HG03469 (cell line): ENCODE measurements around the gene DDX24.
A peak's percentile ranks its signal among the peaks of the same experiment; 100 is the strongest.
"Not testable (repeated sequence)": the region's sequence is repeated elsewhere in the genome, so short reads cannot be mapped to it uniquely, and the experiment has no call there.

Source experiments
- ATAC-seq: cut with Tn5 transposase; IDR thresholded peaks from one replicate; pipeline ENCODE4 v1.9.1; 2021; ENCODE audit warnings: mild to moderate bottlenecking, moderate library complexity, moderate number of reproducible peaks; ENCODE audit not compliant: unreplicated experiment

Gene DDX24

DNA sequence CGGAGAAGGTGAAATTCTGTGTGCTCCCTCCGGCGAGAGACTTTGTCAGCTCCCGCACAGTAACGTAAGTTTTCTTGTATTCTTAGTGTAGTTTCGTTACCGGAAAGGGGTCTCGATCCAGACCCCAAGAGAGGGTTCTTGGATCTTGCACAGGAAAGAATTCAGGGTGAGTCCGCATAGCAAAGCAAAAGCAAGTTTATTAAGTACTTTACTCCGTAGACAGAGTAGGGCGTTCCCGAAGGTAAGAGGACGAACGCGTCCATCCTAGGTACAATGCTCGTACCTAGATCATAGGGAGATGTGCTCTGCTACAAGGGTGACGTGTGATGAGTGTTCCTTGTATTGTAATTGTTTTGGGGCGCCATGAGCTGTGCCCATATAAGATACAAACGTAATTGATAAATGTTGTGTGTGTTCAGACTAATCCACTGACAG, 401 bp upstream of the DDX24 start:
- ATAC-seq = peak; percentile 6

DNA sequence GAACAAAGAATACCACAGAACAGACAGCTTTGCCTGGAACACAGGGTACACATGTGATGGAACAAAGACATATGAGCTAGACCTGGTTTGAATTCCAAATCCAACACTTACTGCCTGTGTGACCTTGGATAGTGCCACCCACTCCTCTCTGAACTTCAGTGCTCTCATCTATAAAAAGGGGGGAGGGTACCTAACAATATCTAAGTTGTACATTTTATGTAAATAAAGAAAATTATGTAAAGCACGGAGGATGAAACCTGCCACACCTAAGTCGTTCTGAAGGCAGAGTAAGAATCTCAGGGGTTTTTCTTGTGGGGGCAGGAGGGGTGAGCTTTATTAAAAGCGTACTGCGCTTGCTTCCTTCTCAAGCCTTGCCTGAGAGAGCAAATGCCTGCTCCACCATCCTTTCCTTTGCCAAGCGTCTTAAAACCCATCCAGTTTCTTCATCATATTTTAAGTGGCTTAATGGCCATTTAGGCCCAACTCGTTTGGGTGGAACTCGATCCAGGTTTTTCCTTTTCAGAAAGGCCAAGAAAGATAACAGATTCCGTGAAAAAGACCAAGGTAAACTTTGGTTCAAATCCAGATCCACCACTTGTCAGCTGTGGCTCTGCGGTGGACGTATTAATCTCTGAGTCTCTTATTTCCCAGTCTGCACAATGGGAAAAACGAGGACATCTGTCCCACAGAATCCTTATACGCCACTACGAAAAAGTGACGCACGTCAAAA, 946 bp downstream of the DDX24 start:
- peak; percentile 4 for ATAC-seq

DNA sequence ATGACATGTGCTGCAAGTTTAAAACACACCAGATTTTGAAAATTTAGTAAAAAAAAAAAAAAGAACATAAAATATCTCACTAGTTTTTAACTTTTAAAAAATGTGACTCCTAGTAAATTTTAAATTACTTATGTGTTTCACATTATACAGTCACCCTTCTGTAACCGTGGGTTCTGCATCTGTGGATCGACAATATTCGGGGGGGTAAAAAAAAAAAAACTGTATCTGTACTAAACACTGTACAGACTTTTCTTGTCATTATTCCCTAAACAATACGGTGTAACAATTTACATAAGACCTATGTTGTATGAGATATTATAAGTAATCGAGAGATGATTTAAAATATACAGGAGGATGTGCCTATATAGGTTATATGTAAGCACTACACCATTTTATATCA, 3.2 kb downstream of the DDX24 start:
- ATAC-seq = no peak

DNA sequence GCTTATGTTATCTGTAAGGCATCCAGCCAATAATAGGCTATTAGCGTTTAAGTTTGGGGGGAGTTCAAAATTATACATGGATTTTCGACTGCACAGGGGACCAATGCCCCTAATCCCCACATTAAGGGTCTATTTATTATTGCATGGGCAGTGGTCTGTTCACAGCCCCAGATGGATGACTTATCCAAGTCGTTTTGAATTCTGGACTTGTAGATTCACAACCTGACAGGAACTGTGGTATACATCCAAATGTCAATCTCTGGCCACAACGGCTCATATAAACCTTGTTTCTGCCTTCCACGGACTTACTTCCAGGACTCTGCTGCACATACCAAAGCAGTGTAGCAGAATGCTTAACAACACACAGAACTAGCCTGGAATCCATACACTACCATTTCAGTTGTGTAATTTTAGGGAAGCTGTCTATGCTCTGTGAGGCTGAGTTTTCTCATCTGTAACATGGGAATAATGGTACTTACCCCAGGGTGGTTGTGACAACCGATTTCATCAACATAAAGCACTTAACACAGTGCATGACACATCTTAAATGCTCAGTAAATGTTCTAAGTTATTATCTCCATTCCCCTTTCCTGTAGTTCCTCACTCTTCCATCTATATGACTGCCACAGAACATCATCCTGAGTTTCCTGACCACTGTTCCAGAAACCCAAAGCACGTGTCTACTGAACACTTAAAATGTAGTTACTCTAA, 3.7 kb downstream of the DDX24 start:
- ATAC-seq = no peak

DNA sequence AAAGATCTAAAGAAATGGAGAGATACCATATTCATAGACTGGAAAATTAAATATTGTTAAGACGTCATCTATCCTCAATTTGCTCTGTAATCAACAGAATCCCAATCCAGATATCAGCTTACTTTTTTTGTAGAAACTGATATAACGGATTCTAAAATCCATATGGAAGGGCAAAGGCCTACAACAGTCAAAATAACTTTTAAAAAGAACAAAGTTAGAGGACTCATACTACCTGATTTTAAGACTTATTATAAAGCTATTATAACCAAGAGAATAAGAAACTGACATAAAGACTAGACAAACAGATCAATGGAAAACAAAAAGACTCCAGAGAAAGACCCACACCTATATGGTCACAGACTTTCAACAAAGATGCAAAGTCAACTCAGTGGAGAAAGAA, 6.0 kb downstream of the DDX24 start:
- ATAC-seq = no peak

DNA sequence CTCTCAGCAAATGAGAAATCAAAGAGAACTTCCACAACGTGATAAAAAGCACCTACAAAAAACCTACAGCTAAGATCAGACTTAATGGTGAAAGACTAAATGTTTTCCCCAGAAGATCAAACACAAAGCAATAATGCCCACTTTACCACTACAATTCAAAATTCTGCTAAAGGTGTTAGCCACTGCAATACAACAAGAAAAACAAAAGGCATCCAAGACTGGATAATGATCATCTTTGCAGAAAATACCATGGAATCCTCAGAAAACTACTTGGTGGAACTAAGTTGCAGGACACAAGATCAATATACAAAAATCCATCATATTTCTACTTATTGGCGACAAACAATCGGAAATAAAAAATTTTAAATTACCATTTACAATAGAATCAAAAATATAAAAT, 6.5 kb downstream of the DDX24 start:
- no peak for ATAC-seq

DNA sequence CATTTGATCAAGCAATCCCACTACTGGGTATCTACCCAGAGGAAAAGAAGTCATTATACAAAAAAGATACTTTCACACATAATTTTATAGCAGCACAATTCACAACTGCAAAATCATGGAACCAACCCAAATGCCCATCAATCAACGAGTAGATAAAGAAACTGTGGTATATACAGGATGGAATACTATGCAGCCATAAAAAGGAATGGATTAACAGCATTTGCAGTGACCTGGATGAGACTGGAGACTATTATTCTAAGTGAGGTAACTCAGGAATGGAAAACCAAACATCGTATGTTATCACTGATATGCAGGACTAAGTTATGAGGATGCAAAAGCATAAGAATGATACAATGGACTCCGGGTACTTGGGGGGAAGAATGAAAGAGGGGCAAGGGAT, 8.9 kb downstream of the DDX24 start:
- not testable (repeated sequence) for ATAC-seq

DNA sequence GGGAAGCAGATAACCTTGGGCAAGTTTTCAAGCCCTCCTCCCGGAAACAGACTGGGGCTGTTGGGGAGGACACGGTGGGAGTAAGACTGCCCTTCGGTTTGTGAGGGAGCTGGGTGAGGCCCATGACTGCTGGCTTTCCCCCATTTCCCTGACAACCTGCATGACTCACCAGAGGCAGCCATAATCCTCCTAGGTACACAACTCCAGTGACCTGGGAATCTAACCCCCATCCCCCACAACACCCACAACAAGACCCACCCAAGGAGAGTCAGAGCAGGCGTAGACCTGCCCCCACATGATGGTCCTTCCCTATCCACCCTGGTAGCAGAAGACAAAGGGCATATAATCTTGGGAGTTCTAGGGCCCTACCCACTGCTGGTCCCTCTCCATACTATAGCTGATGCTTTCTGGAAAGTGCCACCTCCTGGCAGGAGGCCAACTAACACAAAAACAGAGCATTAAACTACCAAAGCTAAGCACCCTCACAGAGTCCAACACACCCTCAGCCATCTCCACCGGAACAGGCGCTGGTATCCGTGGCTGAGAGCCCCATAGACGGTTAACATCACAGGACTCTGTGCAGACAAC, 14.8 kb downstream of the DDX24 start:
- ATAC-seq = no peak

DNA sequence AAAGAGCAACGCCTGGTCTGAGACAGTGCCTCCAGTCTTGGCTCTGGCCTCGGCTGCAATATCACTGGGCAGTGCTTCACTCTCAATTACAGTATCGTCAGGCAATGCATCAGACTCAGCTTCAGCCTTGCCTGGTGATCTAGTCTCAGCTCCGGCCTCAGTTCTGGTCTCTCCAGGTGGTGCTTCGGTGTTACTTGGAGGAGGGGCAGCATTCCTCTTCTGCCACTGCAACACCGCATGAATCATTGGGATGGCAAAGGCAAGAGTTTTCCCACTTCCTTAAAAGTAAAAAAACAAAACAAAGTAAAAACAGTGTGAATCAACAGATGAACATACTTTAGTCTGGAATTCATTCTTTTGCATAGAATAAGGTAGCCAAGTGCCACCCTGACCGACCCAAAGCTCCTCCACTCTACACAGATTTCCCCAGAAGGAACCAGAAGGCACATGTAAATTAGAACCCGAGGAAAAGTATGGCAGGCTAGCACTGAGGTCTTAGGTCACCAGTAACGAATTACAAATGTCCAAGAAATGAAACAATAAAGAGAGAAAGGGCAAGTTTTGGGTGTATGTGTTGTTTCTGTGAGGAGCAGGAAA, 18.6 kb downstream of the DDX24 start:
- ATAC-seq = no peak

DNA sequence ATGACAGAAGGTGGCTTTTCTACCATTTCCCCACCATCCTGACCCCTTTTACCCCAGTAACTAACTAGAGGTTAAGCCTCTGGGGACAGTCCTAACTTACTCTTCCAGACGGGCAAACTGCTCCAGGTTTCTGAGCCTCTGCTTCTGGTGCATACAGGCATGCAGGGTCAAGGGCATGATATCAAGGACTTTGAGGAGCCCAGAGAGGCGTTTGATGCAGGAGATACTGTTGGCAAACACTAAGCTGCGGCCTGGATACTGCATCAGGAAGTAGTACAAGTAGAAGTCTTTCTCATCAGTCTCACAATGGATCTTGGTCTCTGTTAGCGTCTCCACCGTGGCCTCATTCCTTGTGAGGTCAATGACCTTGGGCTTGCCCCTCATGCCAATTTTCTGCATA, 21.0 kb downstream of the DDX24 start:
- ATAC-seq = no peak

DNA sequence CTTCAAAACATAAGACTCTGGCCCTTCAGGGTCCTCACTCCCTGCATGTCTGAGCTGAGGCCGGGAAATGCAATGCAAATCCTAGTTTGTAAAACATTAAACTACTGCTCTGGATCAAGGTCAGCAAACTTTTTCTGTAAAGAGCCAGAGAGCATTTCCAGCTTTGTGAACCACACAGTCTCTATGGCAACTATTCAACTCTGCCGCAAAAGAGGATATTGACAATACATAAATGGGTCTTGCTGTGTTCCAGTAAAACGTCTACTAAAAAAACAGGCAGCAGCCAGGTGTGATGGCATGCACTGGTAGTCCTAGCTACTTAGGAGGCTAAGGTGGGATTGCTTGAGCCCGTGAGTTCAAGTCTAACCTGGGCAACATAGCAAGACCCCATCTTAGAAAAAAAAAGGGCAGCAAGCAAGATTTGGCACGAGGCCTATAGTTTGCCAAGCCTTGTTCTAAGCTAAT, 22.3 kb downstream of the DDX24 start:
- ATAC-seq = no peak

DNA sequence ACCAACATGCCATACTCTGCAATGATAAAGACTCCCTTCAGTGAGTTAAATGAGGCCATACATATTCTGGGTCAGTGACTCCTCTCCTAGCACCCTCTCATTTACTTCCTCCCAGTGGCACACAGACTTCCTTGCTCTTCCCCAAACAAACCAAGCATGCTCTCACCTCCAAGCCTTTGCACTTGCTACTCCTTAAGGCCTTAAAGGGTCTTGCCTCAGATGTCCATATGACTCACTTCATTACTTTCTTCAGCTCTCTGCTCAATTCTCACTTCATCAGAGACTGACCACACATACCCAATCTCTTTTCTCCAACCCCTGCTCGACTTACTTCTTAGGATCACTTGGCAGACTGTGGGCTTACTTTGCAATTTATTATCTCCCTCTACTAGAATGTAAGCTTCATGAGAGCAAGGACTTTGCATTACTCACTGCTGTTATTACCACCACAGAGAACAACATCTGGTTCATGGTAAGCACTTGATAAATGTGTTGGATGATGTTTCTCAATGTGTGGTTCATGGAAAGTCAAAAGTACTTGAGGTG, 22.8 kb downstream of the DDX24 start:
- ATAC-seq = no peak

DNA sequence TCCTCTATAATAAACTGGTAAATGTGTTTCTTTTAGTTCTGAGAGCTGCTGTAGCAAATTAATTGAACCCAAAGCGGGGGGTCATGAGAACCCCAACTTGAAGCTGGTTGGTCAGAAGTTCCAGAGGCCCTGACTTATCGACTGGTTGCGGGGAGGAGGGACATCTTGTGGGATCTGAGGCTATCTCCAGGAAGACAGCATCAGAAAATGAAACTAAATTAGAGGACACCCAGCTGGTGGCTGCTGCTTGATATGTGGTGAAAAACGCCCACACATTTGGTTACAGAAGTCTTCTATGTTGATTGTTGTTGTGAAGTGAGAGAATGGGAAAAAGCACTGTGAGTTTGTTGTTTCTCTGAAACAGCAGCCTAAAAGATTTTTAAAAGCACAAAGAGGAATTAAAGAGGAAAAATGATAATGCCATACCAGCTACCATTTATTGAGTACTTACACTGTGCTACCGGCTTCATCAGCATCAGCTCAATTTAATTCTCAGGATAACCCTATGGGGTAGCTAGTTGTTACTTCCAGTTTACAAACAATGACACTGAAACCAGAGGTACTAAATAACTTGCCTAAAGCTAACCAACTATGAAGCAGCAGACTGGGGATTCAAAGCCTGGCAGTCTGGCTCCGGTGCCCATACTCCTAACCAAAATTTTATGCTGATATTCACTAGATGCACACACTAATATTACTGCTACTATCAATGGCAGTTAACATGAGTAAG, 24.3 kb downstream of the DDX24 start:
- no peak for ATAC-seq

DNA sequence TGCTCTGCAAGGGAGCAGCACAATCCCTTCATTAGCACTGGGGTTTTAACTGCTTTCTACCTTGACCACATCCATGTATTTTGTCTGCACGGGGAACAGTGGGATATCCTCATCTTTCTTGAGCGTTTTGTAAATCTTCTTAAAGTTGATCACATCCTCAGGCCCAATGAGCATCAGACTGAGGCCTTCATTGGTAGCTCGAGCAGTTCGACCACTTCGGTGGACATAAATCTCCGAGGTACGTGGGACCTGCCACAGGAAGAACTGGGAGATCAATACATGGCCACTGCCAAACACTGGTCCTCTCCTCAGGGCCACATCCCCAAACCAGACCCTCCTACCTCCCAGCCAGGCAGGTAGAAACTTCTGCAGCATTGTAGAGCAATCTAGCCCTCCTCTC, 26.1 kb downstream of the DDX24 start:
- no peak for ATAC-seq

DNA sequence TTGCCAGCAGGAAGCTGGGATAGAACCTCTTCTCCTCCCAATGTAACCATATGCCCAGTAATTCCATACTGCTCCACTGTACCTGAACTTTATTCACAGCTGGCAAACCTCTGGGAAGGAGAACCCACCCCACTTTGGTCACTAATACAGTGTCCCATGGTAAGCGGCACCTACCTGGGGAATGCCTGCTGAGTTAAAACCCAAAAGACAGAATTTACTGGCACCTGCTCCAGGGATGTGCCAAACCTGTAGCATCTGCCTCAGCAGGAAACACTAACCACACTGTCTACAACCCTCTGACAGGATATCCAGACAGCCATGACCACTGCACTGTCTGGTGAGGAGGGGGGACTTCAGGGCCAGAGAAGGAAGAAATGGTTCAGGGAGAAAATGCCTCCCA, 26.6 kb downstream of the DDX24 start:
- ATAC-seq = no peak

DNA sequence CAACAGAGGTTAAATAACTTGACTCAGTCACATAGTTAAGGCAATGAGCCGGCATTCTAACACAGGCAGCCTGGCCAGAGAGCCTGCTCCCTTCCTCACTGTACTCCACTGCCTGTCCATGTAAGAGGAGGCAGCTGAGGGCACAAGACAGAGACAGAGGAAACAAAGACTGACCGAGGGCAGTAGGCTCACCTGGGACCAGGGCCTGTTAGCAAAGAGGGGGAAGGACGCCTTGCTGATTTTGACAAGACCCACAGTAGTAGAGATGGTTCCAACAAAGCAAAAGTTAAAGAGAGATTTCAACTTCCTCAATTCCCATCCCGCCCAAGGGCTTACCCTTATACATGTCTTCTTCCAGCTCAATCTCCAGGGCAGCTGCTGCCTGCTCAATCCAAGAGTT, 28.3 kb downstream of the DDX24 start:
- ATAC-seq = no peak

DNA sequence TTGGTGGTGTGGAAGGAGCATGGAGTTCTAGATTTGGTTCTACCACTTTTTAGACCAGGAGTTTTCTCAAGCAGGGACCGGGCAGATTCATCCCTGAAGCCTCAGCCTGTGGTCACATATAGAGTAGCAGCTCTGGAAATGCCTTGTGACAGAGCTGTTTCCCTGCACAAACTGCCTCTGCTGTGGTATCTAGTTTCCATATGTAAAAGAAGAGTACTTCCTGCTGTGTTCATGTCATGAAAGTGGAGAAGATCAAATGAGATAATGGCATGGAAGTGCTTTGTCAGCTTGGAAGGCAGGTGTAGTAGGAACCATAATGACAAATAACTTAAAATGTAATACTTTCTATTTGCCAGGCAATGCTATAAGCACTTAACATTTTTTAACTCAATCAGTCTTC, 28.8 kb downstream of the DDX24 start:
- no peak for ATAC-seq

DNA sequence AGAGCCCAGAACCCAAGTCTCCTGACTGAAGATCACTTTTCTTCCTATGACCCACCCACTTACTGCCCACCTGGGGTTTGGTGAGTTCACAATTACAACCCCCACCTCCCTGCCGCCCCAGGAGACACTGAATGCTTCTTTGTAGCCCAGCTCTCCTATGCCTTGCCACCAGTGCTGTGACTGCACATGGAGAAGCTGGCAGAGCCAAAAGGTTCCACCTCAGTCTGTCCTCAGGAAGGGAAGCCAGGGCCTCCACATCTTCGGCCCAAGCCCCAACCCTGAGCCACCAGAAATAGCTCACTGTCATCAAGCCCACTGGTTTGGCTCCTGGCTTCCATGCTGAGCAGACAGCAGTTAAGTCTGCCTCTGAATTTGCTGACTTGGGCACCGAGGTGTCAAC, 29.2 kb downstream of the DDX24 start:
- ATAC-seq = no peak

DNA sequence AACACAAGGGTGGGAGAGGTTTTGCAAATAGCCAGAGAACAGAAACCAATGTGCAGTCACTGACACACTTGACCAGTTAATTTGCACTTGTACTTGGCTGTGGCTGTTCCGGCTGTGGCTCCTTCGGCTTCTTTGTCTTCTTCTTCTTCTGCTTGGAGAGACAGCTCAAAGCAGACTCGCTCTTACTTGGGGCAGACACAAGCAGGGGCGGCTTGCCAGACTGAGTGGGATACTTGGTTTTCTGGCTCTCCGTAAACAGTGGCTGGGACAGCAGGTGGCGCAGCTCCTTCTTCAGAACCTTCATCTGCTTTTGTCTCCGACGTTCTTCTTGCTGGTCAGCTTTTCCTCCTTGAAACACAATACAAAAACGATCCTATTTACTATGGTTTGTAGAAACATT, 29.9 kb downstream of the DDX24 start:
- no peak for ATAC-seq

DNA sequence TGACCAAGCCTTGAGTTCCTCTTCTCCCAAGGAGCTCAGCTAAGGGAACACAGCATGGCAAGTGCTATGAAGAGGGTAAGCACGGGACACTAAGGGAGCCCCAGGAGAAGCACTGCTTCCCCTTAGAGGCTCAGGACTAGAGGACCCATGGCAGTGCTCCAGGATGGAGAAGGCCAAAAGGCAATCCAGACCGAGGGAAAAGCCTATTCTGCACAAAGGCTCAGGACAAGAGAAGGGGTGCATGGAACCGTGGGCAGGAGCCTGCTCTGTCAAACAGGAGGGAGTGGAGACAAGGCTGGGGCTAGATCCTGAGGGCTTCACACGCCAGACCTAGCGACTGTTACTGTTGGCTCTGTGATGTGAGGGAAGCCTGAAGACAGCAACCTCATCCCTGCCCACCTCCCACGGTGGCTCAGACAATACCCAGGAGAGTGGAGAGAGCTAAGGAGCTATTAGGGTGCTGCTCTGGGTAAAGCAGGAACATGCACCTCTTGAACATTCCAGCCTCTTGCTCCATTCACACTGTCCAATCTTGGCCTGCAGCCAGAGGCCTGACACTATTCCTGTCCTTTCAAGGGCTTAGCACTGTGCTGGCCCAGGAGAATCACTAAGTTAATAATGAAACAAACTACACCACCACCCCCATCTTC, 30.6 kb downstream of the DDX24 start:
- ATAC-seq = no peak
